GM19023 (cell line): ENCODE results near the gene NAPEPLD.
A peak's percentile ranks its signal among the peaks of the same experiment; 100 is the strongest.
"Not testable (repeated sequence)": the region's sequence is repeated elsewhere in the genome, so short reads cannot be mapped to it uniquely, and the experiment has no call there.

Experiments used
- ATAC-seq: cut with Tn5 transposase; IDR thresholded peaks from one replicate; pipeline ENCODE4 v1.9.1; 2021; ENCODE audit warnings: mild to moderate bottlenecking, moderate library complexity; ENCODE audit not compliant: unreplicated experiment

Gene NAPEPLD

GRCh38 chr7:103116511-103116910 lies 32.4 kb downstream of the NAPEPLD start:
- no peak for ATAC-seq

GRCh38 chr7:103115771-103116170 lies 33.1 kb downstream of the NAPEPLD start:
- no peak for ATAC-seq

- ATAC-seq = no peak
Measured at GRCh38 chr7:103114576-103115008, 34.3 kb downstream of the NAPEPLD start.

GRCh38 chr7:103113164-103113563 lies 35.7 kb downstream of the NAPEPLD start:
- no peak for ATAC-seq

GRCh38 chr7:103106703-103107070 lies 42.2 kb downstream of the NAPEPLD start:
- not testable (repeated sequence) for ATAC-seq

GRCh38 chr7:103106005-103106702 lies 42.7 kb downstream of the NAPEPLD start:
- no peak for ATAC-seq

GRCh38 chr7:103101543-103101942 lies 47.4 kb downstream of the NAPEPLD start:
- no peak for ATAC-seq

- no peak for ATAC-seq
Measured at GRCh38 chr7:103100348-103100747, 48.6 kb downstream of the NAPEPLD start.

GRCh38 chr7:103097041-103097440 lies 51.9 kb downstream of the NAPEPLD start:
- ATAC-seq = no peak

- ATAC-seq = not testable (repeated sequence)
Measured at GRCh38 chr7:103095558-103095957, 53.3 kb downstream of the NAPEPLD start.

GRCh38 chr7:103094102-103094501 lies 54.8 kb downstream of the NAPEPLD start:
- ATAC-seq = no peak

- no peak for ATAC-seq
Measured at GRCh38 chr7:103093429-103093828, 55.5 kb downstream of the NAPEPLD start.

GRCh38 chr7:103092321-103092720 lies 56.6 kb downstream of the NAPEPLD start:
- ATAC-seq = not testable (repeated sequence)

- no peak for ATAC-seq
Measured at GRCh38 chr7:103083210-103083609, 65.7 kb downstream of the NAPEPLD start.

- no peak for ATAC-seq
Measured at GRCh38 chr7:103082497-103082896, 66.4 kb downstream of the NAPEPLD start.

- no peak for ATAC-seq
Measured at GRCh38 chr7:103080923-103081322, 68.0 kb downstream of the NAPEPLD start.

- ATAC-seq = no peak
Measured at GRCh38 chr7:103079836-103080235, 69.1 kb downstream of the NAPEPLD start.

- not testable (repeated sequence) for ATAC-seq
Measured at GRCh38 chr7:103078226-103078625, 70.7 kb downstream of the NAPEPLD start.

GRCh38 chr7:103077318-103077717 lies 71.6 kb downstream of the NAPEPLD start:
- ATAC-seq = no peak

GRCh38 chr7:103076764-103077163 lies 72.1 kb downstream of the NAPEPLD start:
- ATAC-seq = no peak

GRCh38 chr7:103075337-103075918 lies 73.5 kb downstream of the NAPEPLD start:
- ATAC-seq = peak; percentile 60

GRCh38 chr7:103074519-103075336 lies 74.2 kb downstream of the NAPEPLD start, which contains the start of the genes ARMC10 and FBXL13:
Gene ARMC10 (plus strand): TSS chr7:103075140. CDS start chr7:103075273, 133 bp downstream.
Gene FBXL13 (minus strand): TSS chr7:103074796.
- ATAC-seq = peak; percentile 90
